Measurements from ENCODE around the gene DDIAS. TPM values are rescaled to one million over a fixed set of nuclear protein-coding genes. Genes with fewer than 3 reads are reported as not detected.
"Not testable (repeated sequence)": the region's sequence is repeated elsewhere in the genome, so short reads cannot be mapped to it uniquely, and the experiment has no call there.

The DDIAS gene
- total RNA-seq, 1 donor from 2014 or later = 10.8 TPM

GRCh38 chr11:82889133-82890001, 12.2 kb upstream of the DDIAS start:
- DNase-seq (ENCODE audit: low read depth, low spot score) = peak; percentile 87

- DNase-seq (ENCODE audit: low read depth, low spot score) = no peak
Measured at GRCh38 chr11:82890002-82890341, 11.6 kb upstream of the DDIAS start.

GRCh38 chr11:82890936-82891335, 10.6 kb upstream of the DDIAS start:
- no peak for DNase-seq (ENCODE audit: low read depth, low spot score)

GRCh38 chr11:82892611-82893169, 8.8 kb upstream of the DDIAS start:
- no peak for DNase-seq (ENCODE audit: low read depth, low spot score)

- no peak for DNase-seq (ENCODE audit: low read depth, low spot score)
Measured at GRCh38 chr11:82895437-82896091, 6.0 kb upstream of the DDIAS start.

- no peak for DNase-seq (ENCODE audit: low read depth, low spot score)
Measured at GRCh38 chr11:82896183-82896582, 5.4 kb upstream of the DDIAS start.

GRCh38 chr11:82898241-82898640, 3.3 kb upstream of the DDIAS start:
- DNase-seq (ENCODE audit: low read depth, low spot score) = no peak

GRCh38 chr11:82899186-82899820, 2.2 kb upstream of the DDIAS start:
- no peak for DNase-seq (ENCODE audit: low read depth, low spot score)

- no peak for DNase-seq (ENCODE audit: low read depth, low spot score)
Measured at GRCh38 chr11:82899957-82900276, 1.6 kb upstream of the DDIAS start.

- no peak for DNase-seq (ENCODE audit: low read depth, low spot score)
Measured at GRCh38 chr11:82900277-82901164, 1.0 kb upstream of the DDIAS start, which contains the start of gene PRCP. PRCP (minus strand) TSS chr11:82900430; CDS start chr11:82900402, 28 bp downstream.

GRCh38 chr11:82901922-82902485, 468 bp downstream of the DDIAS start:
- no peak for DNase-seq (ENCODE audit: low read depth, low spot score)

- DNase-seq (ENCODE audit: low read depth, low spot score) = no peak
Measured at GRCh38 chr11:82902880-82903279, 1.3 kb downstream of the DDIAS start.

- DNase-seq (ENCODE audit: low read depth, low spot score) = no peak
Measured at GRCh38 chr11:82903843-82904586, 2.5 kb downstream of the DDIAS start.

- no peak for DNase-seq (ENCODE audit: low read depth, low spot score)
Measured at GRCh38 chr11:82906236-82906635, 4.7 kb downstream of the DDIAS start.

GRCh38 chr11:82906931-82907330, 5.4 kb downstream of the DDIAS start:
- DNase-seq (ENCODE audit: low read depth, low spot score) = no peak

- DNase-seq (ENCODE audit: low read depth, low spot score) = no peak
Measured at GRCh38 chr11:82907371-82907770, 5.8 kb downstream of the DDIAS start.

GRCh38 chr11:82908311-82908710, 6.8 kb downstream of the DDIAS start:
- no peak for DNase-seq (ENCODE audit: low read depth, low spot score)

- DNase-seq (ENCODE audit: low read depth, low spot score) = no peak
Measured at GRCh38 chr11:82909015-82909640, 7.6 kb downstream of the DDIAS start.

- not testable (repeated sequence) for DNase-seq (ENCODE audit: low read depth, low spot score)
Measured at GRCh38 chr11:82919786-82920185, 18.2 kb downstream of the DDIAS start.

- DNase-seq (ENCODE audit: low read depth, low spot score) = not testable (repeated sequence)
Measured at GRCh38 chr11:82920227-82920626, 18.7 kb downstream of the DDIAS start.
